GM19455 (cell line): ENCODE measurements around the gene TASOR2.

ENCODE experiments used
- ATAC-seq: cut with Tn5 transposase; IDR thresholded peaks from one replicate; pipeline ENCODE4 v1.9.1; 2021; ENCODE audit not compliant: unreplicated experiment

Gene TASOR2

DNA sequence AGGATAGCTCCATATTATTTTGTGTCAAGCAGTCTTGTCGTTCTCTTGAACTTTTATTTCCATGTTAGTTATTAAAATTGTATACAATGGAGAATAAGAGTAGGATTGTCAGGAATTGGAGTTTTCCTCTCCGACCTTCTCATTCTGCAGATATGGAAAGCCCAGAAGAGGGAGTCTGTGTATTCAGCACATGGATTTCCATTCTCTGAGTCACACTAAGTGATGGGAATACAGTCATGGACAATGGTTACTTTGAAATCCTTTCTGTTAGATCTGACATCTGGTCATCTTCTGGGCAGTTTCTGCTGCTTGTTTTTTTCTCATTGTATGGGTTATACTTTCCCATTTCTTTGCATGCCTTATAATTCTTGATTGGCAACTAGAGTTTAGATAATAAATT, 5.0 kb upstream of the TASOR2 start:
- ATAC-seq: no peak

DNA sequence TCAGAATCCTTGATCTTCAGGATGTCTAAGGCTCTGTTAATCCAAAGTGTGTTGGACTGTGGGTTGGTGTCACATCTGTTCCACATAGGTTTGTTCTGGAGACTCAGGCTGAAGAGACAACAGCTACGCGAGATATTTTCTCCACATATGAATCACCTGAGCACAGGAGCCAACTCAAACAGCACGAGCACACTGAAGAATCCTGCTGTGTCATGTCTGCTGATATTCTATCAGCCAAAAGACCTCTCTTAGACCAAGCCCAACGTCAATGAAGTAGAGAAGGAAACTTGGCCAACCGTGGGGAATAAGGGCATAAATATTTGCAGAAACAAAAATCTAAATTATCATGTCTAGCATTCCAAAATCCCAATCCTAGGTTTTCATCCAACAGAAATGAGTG, 2.7 kb upstream of the TASOR2 start:
- ATAC-seq: no peak

DNA sequence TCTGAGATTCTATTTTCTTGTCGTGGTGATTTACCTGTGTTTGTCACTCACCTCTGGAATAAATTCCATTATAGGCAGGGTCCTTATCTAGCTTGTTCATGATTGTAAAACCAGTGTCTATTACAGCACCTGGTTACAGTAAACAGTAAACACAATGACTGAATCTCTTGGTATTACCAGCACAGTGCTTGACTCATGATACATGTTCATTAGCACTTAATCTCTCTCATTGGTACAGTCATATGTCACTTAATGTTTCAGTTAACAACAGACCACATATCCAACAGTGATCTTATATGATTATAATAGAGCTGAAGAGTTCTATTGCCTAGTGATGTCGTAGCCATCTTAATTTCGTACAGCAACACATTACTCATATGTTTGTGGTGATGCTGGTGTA, 1.6 kb upstream of the TASOR2 start:
- no peak for ATAC-seq

DNA sequence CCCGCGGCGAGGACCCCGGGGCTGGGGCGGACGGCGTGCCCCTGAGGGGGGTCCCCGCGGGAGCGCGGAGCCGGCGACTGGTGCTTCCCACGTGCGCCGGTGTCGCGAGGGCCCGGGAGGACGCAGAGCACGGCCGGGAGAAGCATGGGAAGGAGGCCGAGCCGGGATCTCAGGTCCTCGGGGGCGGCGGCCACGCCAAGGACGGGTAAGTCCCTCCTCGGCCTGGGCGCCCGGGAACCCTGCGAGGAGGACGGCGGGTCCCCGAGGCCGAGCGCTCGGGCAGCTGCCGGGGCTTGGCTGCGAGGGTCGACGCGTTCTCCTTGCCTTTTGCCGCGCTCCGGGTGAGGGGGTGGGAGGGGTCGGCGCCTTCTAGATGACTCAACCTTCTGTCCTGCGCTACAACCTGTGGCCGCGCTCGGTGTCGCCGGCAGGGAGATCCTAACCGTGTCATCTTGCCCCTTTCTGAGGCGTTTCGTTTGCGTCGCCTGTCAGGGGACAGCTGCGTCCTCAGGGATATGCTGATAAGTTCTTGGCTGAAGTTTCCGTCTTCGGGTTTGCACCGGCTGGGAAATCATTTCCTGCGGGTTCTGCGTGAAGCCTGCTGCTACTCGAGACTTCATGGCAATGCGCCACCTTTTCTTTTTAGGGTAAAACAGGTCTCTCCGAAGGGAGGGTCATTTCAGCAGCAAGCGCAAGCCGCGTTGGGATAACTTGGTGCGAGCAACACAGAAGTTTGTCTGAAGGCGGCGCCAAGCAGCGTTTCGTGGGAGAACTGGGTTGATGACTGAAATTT, 529 bp downstream of the TASOR2 start:
- peak; percentile 56 for ATAC-seq

DNA sequence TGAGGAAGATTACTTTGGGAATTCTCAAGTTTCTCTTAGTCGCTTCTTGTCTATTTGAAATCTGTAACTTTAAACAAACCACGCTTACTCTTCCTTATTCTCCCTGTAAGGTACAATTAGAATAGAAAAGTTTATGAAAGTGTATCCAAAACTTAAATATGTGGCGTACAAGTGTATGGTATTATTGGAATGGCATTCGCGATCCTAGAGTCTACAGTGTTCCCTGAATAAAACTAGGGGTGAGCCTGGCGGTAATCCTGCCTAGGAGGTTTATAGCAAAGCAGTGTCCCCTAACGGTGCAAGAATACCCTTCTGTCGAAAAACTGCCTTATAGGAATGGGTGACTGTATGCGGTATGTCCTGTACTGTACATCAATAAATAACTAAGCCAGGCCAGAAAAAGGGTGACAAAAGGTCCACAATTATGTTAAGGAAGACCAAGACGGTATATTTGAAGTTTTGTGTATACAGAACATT, 1.2 kb downstream of the TASOR2 start:
- no peak for ATAC-seq

DNA sequence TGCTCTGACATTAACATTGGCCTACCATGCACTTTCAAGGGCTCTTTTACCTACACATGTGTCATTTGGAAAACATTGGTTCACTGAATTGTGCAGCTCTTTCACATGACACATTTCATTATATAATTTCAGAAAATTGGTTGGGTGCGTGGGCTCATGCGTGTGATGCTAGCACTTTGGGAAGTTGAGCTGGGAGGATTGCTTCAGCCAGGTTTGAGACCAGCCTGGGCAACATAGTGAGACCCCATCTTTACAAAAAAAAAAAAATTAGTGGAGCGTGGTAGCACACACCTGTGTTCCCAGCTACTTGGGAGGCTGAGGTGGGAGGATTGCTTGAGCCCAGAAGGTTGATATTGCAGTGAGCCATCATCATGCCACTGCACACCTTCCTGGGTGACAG, 3.9 kb downstream of the TASOR2 start:
- ATAC-seq: no peak

DNA sequence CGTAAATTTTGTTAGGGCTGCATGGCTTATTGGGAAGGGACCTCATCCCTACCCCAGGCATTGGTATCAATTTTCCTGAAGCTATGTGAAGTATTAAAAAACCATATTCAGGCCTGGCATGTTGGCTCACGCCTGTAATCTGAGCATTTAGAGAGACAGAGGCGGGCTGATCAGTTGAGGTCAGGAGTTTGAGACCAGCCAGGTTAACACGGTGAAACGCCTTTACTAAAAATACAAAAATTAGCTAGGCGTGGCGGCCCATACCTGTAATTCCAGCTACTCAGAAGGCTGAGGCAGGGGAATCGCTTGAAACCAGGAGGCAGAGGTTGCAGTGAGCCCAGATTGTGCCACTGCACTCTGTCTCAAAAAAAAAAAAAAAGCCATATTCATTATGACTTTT, 7.1 kb downstream of the TASOR2 start:
- no peak for ATAC-seq

DNA sequence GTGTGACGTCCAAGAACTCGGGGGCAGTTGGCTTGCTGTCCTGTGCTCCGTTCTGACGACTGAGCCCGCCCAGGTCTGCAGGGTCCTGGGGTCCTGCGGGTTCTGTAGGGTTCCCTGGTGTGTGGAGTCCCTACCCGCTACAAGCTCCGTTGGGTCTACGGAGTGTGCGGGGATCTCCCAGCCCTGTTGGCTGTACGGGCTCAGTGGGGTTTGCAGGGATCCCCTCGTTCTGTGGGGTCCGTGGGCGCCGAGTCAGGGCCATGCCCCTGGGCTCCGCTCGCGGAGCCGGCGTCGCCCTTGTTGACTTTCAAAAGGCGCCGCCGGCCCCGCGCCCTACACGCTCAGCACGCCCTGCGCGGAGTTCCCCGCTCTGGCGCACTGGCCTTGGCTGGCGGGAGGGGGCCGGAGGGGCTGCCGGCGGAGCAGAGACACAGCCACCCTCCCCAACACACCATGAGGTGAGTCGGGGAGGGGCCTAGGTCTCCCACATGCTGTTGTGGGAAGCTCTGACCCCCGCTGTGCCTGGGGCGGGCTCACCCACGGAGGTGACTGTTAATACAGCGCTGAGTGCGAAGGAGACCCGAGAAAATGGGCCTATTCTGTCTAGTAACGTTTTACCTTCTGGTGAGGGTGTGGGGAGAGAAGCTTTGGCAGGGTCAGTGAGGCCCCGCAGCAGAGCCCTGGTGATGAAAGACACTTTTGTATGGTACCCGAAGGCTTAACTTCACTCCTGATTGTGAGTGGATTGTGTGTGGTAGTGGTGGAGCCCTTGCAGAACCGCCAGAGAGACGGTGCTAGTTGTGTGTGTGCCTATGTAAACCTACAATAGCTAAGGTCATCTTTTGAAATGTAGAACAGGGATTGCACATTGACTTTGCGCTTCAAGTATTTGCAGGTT, 8.1 kb downstream of the TASOR2 start:
- ATAC-seq: peak; percentile 71

DNA sequence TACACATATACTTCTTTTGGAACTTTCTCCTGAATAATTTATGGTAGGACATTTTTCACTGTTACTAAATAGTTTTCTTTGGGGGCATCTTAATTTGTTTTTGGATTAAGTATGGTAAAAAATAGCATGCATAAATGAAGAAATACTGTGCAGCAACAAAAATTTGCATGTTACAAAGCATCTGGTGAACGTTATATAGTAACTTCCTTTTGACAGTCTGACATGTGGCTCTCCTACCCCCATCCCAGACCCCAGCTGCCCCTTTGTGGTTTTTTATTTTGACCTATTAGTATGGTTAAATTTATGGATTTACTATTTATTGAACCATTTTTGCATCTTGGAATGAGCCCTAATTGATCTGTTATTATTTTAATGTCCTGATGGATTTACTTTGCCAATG, 9.9 kb downstream of the TASOR2 start:
- ATAC-seq: no peak

DNA sequence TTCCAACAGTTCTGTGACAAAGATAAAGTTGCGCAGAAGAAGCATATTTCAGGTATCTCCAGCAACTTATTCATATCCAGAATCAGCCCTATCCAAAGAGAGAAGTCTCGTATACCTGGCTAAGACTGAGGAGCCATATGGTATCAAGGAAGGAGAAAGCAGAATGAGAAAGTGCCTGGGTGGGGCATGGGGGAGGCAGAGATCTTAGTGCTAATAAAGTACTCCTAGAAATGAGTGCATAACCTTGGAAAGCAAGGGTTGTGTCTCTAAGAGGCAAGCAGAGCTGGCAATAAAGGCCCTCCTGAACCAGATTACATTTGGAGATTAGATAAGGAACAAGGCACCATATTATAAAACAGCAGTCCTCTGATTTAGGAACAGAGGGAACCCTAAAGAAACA, 12.7 kb downstream of the TASOR2 start:
- no peak for ATAC-seq

DNA sequence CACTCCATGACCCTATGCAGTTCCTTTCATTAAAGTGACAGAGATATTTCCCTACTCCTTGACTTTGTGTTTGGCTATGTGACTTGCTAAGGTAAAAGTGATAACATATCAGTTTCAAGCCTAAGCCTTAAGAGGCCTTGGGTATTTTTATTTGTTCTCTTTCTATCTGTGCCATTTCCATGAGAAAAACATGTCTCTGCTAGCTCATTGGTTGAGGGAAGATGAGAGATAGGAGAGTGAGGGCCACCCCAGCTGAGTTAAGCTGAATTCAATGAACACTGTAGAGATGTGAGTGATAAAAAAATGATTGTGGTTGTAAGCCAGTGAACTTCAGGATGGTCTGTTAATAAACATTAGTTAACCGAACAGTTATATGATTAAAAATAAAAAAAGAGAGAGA, 13.4 kb downstream of the TASOR2 start:
- no peak for ATAC-seq

DNA sequence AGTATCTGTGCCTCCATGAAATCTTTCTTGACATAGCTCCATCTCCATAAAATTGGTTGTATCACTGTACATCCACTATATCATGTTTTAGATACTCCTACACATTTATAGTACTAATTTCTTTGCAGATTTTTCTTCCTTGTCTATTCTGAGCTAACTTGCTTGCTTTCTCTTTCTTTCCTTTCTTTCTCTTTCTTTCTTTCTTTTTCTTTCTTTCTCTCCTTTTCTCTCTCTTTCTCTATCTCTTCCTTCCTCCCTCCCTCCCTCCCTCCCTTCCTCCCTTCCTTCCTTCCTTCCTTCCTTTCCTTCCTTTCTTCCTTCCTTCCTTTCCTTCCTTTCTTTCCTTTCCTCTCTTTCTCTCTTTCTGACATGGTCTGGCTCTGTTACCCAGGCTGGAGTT, 23.7 kb downstream of the TASOR2 start:
- no peak for ATAC-seq

DNA sequence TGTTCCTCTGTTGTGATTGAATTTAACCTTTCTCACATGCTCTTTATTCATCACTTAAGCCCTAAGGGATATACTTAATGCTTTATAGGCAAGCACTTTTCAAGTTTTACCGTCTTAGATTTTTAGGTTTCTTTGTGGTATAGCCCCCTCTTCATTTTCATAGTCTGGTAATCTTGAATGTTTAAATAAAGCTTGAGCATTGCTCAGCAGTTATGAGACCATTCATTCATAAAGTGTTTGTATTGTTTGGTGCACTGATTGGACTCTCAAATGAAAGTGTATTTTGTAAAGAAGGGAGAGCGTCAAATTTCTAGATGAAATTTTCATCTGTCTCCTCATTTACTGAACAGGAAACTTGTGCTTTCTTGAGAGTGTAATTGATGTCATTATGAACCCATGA, 25.2 kb downstream of the TASOR2 start:
- no peak for ATAC-seq

DNA sequence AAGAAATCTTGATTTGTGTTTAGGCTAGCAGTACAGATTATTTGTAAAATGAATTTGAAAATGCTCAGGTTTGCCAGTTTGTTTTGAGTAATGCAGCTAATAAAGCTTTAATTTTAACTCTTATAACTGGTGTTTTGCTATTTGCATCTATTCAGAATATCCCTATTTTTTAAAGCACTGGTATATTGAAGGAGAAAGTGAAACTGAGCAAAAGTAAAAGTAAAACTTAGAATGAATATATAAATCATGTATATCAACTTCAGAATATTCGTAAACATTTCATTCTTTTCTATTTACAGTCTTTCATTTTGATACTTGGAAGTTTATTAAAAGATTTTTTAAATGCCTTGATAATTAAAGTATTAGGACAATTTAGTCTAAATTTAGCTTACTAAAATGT, 26.2 kb downstream of the TASOR2 start:
- ATAC-seq: no peak

DNA sequence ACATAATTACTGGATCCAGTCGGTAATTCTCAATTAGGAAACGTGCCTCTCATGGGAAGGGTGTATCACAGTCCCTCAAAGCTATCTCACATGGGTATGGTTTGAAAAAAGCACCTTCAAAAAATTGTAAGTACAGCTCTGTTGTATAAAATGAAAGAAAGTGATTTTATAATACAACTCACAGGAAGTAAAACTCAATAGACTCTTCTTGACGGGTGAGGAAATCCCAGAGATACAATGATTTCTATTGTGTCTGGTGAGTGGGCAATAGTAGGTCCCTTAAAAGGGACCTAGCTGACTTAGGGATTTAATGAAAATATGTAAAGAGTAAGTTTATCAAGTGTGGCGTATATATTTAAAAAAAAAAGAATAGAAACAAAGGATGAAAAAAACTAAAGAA, 27.0 kb downstream of the TASOR2 start:
- ATAC-seq: no peak

DNA sequence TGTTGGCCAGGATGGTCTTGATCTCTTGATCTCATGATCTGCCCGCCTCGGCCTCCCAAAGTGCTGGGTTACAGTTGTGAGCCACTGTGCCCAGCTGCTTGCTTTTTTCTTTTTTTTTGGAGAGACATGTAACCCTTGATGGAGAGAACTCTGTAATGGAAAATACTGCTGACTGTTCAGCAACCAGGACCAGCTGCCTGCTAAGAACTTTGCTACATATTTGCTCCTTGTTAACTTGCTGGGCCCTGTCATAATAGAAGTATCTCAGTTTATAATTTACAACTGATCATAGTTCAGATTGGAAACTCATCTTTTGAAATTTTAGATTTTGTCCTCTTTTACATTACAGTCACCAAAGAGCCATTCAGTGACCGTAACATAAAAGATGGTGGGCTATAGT, 34.9 kb downstream of the TASOR2 start:
- no peak for ATAC-seq

DNA sequence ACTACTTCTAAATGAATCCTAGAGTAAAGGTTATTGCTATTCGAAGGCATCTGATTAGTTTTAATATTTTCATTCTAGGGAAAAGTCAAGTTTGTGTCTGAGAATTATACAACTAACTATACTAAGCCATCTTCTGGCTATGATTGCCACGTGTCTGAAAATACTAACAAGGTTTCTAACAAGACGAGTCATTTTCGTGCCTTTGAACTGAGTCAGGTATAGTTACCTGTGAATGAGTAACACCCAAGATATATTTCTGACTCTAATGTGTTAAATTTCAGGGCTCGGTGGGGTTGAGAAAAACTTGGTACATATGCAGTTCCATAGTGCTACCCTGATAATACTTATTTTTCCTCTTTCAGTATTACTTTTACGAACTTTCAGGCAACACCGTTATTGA, 35.5 kb downstream of the TASOR2 start:
- no peak for ATAC-seq

DNA sequence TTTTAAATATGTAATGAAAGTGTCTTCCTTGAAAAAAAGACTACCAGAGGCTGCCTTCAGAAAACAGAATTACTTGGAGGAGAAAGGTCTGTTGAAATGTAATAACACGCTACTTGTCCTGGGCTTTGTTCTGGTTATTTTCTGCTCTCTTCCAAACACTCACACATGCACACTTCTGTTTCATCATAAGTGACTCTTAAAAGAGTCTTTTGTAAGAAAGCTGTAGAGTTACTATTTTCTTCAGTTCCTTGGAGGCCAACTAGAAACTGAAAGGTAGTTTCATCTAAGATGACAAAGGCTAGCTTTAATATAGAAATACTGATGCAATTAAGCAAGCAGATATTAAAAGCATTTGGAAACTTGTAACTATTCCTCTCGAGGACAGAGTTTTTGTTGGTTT, 39.1 kb downstream of the TASOR2 start:
- no peak for ATAC-seq

DNA sequence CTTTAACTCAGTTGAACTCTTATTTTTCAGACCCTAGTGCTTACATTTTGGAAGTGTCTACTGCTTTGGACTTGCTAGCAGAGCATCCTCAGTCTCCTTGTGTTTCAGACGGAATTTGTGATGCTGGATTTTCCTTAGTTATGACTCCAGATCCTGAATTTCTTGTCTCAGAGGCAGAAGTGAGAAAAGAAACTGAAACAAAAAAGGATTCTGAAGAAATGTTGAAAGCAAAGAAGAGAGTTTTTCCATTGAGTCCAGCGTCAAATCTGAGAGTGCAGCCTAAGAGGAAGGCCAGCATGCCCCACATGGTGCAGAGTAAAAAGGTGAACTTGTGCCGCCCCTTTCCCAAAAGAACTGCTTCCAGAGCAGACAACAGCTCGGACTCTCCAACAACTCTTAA, 46.1 kb downstream of the TASOR2 start:
- ATAC-seq: no peak

DNA sequence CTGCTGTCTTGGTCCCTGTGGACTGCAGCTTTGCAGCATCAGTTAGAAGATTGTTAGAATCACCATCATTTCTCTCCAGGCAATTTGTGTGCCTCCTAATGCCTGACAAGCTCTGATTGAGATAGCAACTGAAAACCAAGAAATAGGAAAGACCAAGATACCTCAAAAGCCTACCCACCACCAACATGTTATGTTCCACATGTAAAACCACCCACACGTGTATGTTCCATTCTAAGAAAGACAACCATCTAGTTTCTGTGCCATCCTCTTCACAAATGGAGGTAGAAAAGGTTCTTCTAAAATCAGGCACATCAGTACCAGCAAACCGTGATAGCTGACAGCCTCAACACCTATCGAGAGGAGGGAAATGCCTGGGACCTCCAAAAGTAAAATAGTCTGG, 46.9 kb downstream of the TASOR2 start:
- no peak for ATAC-seq

DNA sequence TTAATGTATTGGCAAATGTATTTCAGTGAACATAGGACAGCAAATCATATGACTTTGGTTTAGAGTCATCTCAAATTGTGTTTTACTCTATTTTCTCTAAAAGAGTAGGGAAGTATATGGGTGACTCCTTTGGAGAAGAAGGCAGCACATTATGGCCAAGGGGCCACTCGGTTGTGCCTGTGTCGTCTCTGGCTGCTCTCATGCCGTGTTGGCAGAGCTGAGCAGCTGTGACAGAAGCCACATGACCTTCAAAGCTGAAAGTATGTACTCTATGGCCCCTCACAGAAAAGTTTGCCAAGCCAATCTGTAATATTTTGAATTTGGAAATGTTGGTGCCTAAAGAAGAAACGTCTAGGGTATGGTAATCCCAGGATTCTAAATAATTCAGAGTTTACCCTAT, 47.5 kb downstream of the TASOR2 start:
- no peak for ATAC-seq
